GM12878 (cell line): ENCODE measurements around the gene PTBP3. TPM values are rescaled to one million over a fixed set of nuclear protein-coding genes. Genes with fewer than 3 reads are reported as not detected.

ENCODE experiments used
- BCL11A ChIP-seq: IDR thresholded peaks from 2 replicates; pipeline ENCODE4 v1.6.1; 2011; ENCODE audit warnings: low read depth, low read length
- BHLHE40 ChIP-seq, 2 experiments: fragments of 450-650 bp in 1 of 2; IDR thresholded peaks; 2 replicates each; pipeline ENCODE4 v1.6.1; 2011 to 2017; ENCODE audit warnings: low read depth in 2 of 2, borderline replicate concordance in 1 of 2, improper control_type of control experiment in 1 of 2, low read length in 1 of 2, mild to moderate bottlenecking in 1 of 2
- CEBPB ChIP-seq, 2 experiments: fragments of 150-350 bp in 1 of 2; IDR thresholded peaks; 2 replicates each; pipeline ENCODE4 v1.6.1; 2012 to 2014; ENCODE audit warnings: low read depth in 2 of 2, low read length in 2 of 2, borderline replicate concordance in 1 of 2, inconsistent platforms in 1 of 2
- CREB1 ChIP-seq: IDR thresholded peaks from 2 replicates; pipeline ENCODE4 v1.6.1; 2012; ENCODE audit warnings: low read depth, mild to moderate bottlenecking, inconsistent platforms
- CREM ChIP-seq: IDR thresholded peaks from 2 replicates; pipeline ENCODE4 v1.6.1; 2014; ENCODE audit warnings: antibody characterized with exemption, low read depth
- DPF2 ChIP-seq: fragments of 450-650 bp; IDR thresholded peaks from 2 replicates; pipeline ENCODE4 v1.6.1; 2017; ENCODE audit warnings: mild to moderate bottlenecking
- E2F4 ChIP-seq: IDR thresholded peaks from 2 replicates; pipeline ENCODE4 v1.6.1; 2012; ENCODE audit warnings: low read depth, low read length, improper control_type of control experiment
- E2F8 ChIP-seq: fragments of 450-650 bp; IDR thresholded peaks from 2 replicates; pipeline ENCODE4 v1.6.1; 2018; ENCODE audit warnings: mild to moderate bottlenecking, low read depth, moderate library complexity; ENCODE audit not compliant: partially characterized antibody
- E4F1 ChIP-seq: fragments of 450-650 bp; IDR thresholded peaks from 2 replicates; pipeline ENCODE4 v1.6.1; 2018; ENCODE audit warnings: borderline replicate concordance, mild to moderate bottlenecking; ENCODE audit not compliant: partially characterized antibody
- ESRRA ChIP-seq: IDR thresholded peaks from 2 replicates; pipeline ENCODE4 v1.6.1; 2012; ENCODE audit warnings: mild to moderate bottlenecking, low read length, improper control_type of control experiment
- EZH2 ChIP-seq: IDR thresholded peaks from 2 replicates; pipeline ENCODE4 v1.6.1; 2012; ENCODE audit warnings: low read depth, mild to moderate bottlenecking, control low read depth, inconsistent platforms, low read length, borderline replicate concordance; ENCODE audit not compliant: control insufficient read depth
- IKZF1 ChIP-seq: fragments of 450-650 bp; conservative IDR thresholded peaks from 2 replicates; pipeline ENCODE4 v1.6.1; 2017; ENCODE audit warnings: antibody characterized with exemption, mild to moderate bottlenecking
- IKZF2 ChIP-seq, 2 experiments: fragments of 450-650 bp; IDR thresholded peaks; 2 replicates each; pipeline ENCODE4 v1.6.1; 2017; ENCODE audit warnings: mild to moderate bottlenecking in 2 of 2, moderate library complexity in 2 of 2
- NFXL1 ChIP-seq: fragments of 450-650 bp; IDR thresholded peaks from 2 replicates; pipeline ENCODE4 v1.6.1; 2017; ENCODE audit warnings: antibody characterized with exemption, mild to moderate bottlenecking, borderline replicate concordance
- NR2F1 ChIP-seq: fragments of 450-650 bp; conservative IDR thresholded peaks from 2 replicates; pipeline ENCODE4 v1.6.1; 2017; ENCODE audit warnings: mild to moderate bottlenecking
- PAX5 ChIP-seq: IDR thresholded peaks from 2 replicates; pipeline ENCODE4 v1.6.1; 2011; ENCODE audit warnings: low read depth, low read length, borderline replicate concordance
- RB1 ChIP-seq: fragments of 450-650 bp; formaldehyde crosslinking; IDR thresholded peaks from 2 replicates; pipeline ENCODE4 v1.6.1; 2017; ENCODE audit warnings: mild to moderate bottlenecking, borderline replicate concordance
- SIX5 ChIP-seq: IDR thresholded peaks from 2 replicates; pipeline ENCODE4 v1.6.1; 2011; ENCODE audit warnings: mild to moderate bottlenecking, low read depth, low read length, moderate library complexity; ENCODE audit not compliant: severe bottlenecking
- SMAD1 ChIP-seq: fragments of 450-650 bp; IDR thresholded peaks from 2 replicates; pipeline ENCODE4 v1.6.1; 2018; ENCODE audit warnings: mild to moderate bottlenecking, low read depth; ENCODE audit not compliant: partially characterized antibody
- SMC3 ChIP-seq: IDR thresholded peaks from 2 replicates; pipeline ENCODE4 v1.6.1; 2011; ENCODE audit warnings: low read length, improper control_type of control experiment, borderline replicate concordance
- SPI1 ChIP-seq: IDR thresholded peaks from 2 replicates; pipeline ENCODE4 v1.6.1; 2011; ENCODE audit warnings: low read depth, mild to moderate bottlenecking, low read length, moderate library complexity, borderline replicate concordance; ENCODE audit not compliant: insufficient read depth
- SUZ12 ChIP-seq: fragments of 200-600 bp; sonication (generic); IDR thresholded peaks from one replicate; pipeline ENCODE4 v1.6.1; 2018; ENCODE audit warnings: antibody characterized with exemption, mild to moderate bottlenecking; ENCODE audit not compliant: unreplicated experiment
- YY1 ChIP-seq: IDR thresholded peaks from 2 replicates; pipeline ENCODE4 v1.6.1; 2011; ENCODE audit warnings: low read depth, mild to moderate bottlenecking, low read length
- ZNF217 ChIP-seq: fragments of 450-650 bp; IDR thresholded peaks from 2 replicates; pipeline ENCODE4 v1.6.1; 2017; ENCODE audit warnings: antibody characterized with exemption, mild to moderate bottlenecking
- ZNF24 ChIP-seq: fragments of 450-650 bp; IDR thresholded peaks from 2 replicates; pipeline ENCODE4 v1.6.1; 2017; ENCODE audit warnings: antibody characterized with exemption, mild to moderate bottlenecking
- ZNF274 ChIP-seq: IDR thresholded peaks from one replicate; pipeline ENCODE4 v1.8.0; 2011; ENCODE audit not compliant: insufficient read length, insufficient read depth
- polyA plus RNA-seq, 11 experiments: library from polyadenylated mRNA; depleted of rRNA in 4 of 11; unstranded in 6 of 11; stranded (reverse) in 5 of 11; fragments of >200 nt; fragmentation: Nextera tagmentation in 4 of 11; fragmentation: Illumina TruSeq in 1 of 11; extraction: Ambion mirVana in 4 of 11; extraction: Trizol in 1 of 11; gene quantifications; 1 replicate in 1 of 11; 2 replicates in 10 of 11; pipeline versions ENCODE4 v1.2.1 to v1.2.3, GENCODE V29; 2011 to 2016; ENCODE audit warnings: inconsistent platforms in 2 of 11, missing spikeins in 2 of 11, low read depth in 1 of 11
- total RNA-seq, 4 experiments: library from RNA; depleted of rRNA in 3 of 4; stranded (reverse); fragments of >200 nt in 3 of 4; fragmentation: Illumina TruSeq in 1 of 4; extraction: Trizol in 1 of 4; gene quantifications; 2 replicates each; pipeline versions ENCODE4 v1.2.1 to v1.2.3, GENCODE V29; 2013 to 2021

The PTBP3 gene
- total and polyA plus RNA-seq, 10 of the 15 experiments (the other 5 are each of a cell fraction or from before 2014, with no cell fraction given) = 12.5 to 104 (median 52.7) TPM

GRCh38 chr9:112380825-112381221 lies 47.4 kb upstream of the PTBP3 start (continued):
- TF ChIP-seq CREM (no peak), NFXL1 (no peak), ZNF274 (no peak), SMC3 (no peak), DPF2 (no peak), EZH2 (0 out of 2 replicates have a peak, but pooled peaks have one; percentile 43), E2F8 (no peak), ZNF217 (no peak), E4F1 (no peak), SMAD1 (no peak), BHLHE40 (IDR thresholded peaks at IDR 0.05; ENCODE audit: borderline replicate concordance in 1 of 2, low read depth in 2 of 2, low read length in 1 of 2) (no peak), ESRRA (no peak), CREB1 (0 out of 2 replicates have a peak, but pooled peaks have one; percentile 5), E2F4 (no peak), ZNF24 (no peak), SIX5 (no peak), CEBPB (IDR thresholded peaks at IDR 0.05; ENCODE audit: borderline replicate concordance in 1 of 2, low read depth in 2 of 2, low read length in 2 of 2) (no peak), NR2F1 (no peak), RB1 (no peak), SUZ12 (no peak), PAX5 (no peak), IKZF2 (IDR thresholded peaks at IDR 0.05) (0 out of 4 replicates have a peak, but pooled peaks of 1 of the 2 experiments have one; percentile 8), IKZF1 (no peak), SPI1 (no peak), BCL11A (no peak), YY1 (no peak)
